ENCODE results near the gene KBTBD2. TPM values are rescaled to one million over a fixed set of nuclear protein-coding genes. Genes with fewer than 3 reads are reported as not detected.

KBTBD2 gene
- total RNA-seq, 4 donors from 2014 or later = 14.1 to 96.1 (median 38.9) TPM

GRCh38 chr7:32893207-32893524 lies 1.6 kb upstream of the KBTBD2 start:
- Histone ChIP-seq H3K27me3 (no peaks in the 10 kb centered on the region), H3K4me1 (peaks cover 0 to 6% of the 10 kb centered on the region in 2 donors), H3K9me3 (no peaks in the 10 kb centered on the region), H3K36me3 (no peaks in the 10 kb centered on the region), H3K27ac (peak overlapping the region; percentile 95 to 100), H3K4me3 (peak overlapping the region in 1 of 2 donors; percentile 100)
- intact Hi-C loops (cut with DNase I; ENCODE audit: low total_unique reads) = loop anchor here (10.0 kb wide), 1 partner anchor 52 kb away; no protein-coding TSS in a partner anchor
- no peak for DNase-seq
- TF ChIP-seq, protein P1, sequence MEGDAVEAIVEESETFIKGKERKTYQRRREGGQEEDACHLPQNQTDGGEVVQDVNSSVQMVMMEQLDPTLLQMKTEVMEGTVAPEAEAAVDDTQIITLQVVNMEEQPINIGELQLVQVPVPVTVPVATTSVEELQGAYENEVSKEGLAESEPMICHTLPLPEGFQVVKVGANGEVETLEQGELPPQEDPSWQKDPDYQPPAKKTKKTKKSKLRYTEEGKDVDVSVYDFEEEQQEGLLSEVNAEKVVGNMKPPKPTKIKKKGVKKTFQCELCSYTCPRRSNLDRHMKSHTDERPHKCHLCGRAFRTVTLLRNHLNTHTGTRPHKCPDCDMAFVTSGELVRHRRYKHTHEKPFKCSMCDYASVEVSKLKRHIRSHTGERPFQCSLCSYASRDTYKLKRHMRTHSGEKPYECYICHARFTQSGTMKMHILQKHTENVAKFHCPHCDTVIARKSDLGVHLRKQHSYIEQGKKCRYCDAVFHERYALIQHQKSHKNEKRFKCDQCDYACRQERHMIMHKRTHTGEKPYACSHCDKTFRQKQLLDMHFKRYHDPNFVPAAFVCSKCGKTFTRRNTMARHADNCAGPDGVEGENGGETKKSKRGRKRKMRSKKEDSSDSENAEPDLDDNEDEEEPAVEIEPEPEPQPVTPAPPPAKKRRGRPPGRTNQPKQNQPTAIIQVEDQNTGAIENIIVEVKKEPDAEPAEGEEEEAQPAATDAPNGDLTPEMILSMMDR (IDR thresholded peaks at IDR 0.05) = no peak
- no peak for TF ChIP-seq POLR2A (IDR thresholded peaks at IDR 0.05)

- H3K27ac ChIP-seq = peak overlapping the region; percentile 95 to 100
- no peaks in the 10 kb centered on the region for H3K27me3 ChIP-seq
- H3K4me1 ChIP-seq = peaks cover 0 to 6% of the 10 kb centered on the region in 2 donors
- H3K36me3 ChIP-seq = no peaks in the 10 kb centered on the region
- intact Hi-C loops (cut with DNase I; ENCODE audit: low total_unique reads) = loop anchor here (10.0 kb wide), 1 partner anchor 52 kb away; no protein-coding TSS in a partner anchor
- H3K9me3 ChIP-seq = no peaks in the 10 kb centered on the region
- no peak for TF ChIP-seq POLR2A (IDR thresholded peaks at IDR 0.05)
- TF ChIP-seq, protein P1 (IDR thresholded peaks at IDR 0.05) = no peak
- peak; percentile 45 to 48 for DNase-seq
- peak overlapping the region; percentile 65 to 100 for H3K4me3 ChIP-seq
These were observed 1.1 kb upstream of the KBTBD2 start for GRCh38 chr7:32892521-32893206.

DNA sequence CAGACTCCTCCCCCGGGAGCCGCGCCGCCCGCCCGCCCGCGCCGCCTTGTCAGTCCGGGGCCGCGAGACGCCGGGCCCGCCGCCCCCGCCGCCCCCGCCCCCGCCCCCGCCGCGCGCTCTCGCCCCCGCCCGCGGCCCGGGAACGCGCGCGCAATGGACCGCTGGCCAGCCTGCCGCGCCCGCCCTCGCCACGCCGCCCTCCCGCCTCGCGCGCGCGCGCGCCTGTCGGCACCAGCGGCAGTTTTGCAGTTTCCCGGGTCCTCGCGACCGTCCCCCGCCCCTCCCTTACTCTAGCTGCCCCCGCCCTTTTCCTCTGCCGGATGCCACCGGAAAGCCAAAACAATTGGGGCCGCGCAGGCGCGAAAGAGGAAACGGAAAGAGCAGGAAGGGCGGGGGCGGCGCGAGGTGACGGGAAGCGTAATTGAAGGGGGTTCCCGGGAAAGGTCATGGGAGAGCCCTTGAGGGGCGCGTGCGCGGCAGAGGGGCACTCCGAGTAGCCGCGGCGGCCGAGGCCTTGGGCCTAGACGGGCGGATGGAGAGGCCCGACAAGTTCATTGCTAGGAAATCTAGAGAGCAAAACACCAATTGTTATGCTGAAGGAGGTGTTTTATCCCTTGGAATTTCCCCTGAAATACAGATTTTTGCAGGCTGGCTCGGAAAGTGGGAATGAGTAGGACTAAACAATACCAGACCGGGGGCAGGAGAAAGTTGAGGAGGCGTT lies 400 bp upstream of the KBTBD2 start:
- H3K4me1 ChIP-seq = peaks cover 0 to 6% of the 10 kb centered on the region in 2 donors
- intact Hi-C loops (cut with DNase I; ENCODE audit: low total_unique reads) = loop anchor here (10.0 kb wide), 1 partner anchor 53 kb away; no protein-coding TSS in a partner anchor

GRCh38 chr7:32890793-32891042 lies 842 bp downstream of the KBTBD2 start:
- DNase-seq = no peak
- intact Hi-C loops (cut with DNase I; ENCODE audit: low total_unique reads) = loop anchor here (10.0 kb wide), 1 partner anchor 54 kb away; no protein-coding TSS in a partner anchor
- H3K9me3 ChIP-seq = no peaks in the 10 kb centered on the region

More for the DNA sequence above, 400 bp upstream of the KBTBD2 start:
- Histone ChIP-seq H3K27me3 (no peaks in the 10 kb centered on the region), H3K9me3 (no peaks in the 10 kb centered on the region), H3K27ac (peak overlapping the region; percentile 95 to 100), H3K36me3 (no peaks in the 10 kb centered on the region), H3K4me3 (peak overlapping the region; percentile 78 to 100)
- TF ChIP-seq, protein P1 (IDR thresholded peaks at IDR 0.05) = peak in 2 of 4 experiments; percentile 1 to 15
- peak; percentile 40 to 53 for TF ChIP-seq POLR2A (IDR thresholded peaks at IDR 0.05)
- peak; percentile 96 to 97 for DNase-seq

More at GRCh38 chr7:32890793-32891042, 842 bp downstream of the KBTBD2 start:
- Histone ChIP-seq H3K4me3 (peak overlapping the region; percentile 78 to 100), H3K27me3 (no peaks in the 10 kb centered on the region), H3K4me1 (peaks cover 0 to 6% of the 10 kb centered on the region in 2 donors), H3K36me3 (no peaks in the 10 kb centered on the region), H3K27ac (peak overlapping the region; percentile 95 to 100)
- TF ChIP-seq, protein P1 (IDR thresholded peaks at IDR 0.05) = no peak
- no peak for TF ChIP-seq POLR2A (IDR thresholded peaks at IDR 0.05)

Data from uterus (tissue), 4 donors.